ENCODE measurements around the gene CLEC14A.

Gene CLEC14A

DNA sequence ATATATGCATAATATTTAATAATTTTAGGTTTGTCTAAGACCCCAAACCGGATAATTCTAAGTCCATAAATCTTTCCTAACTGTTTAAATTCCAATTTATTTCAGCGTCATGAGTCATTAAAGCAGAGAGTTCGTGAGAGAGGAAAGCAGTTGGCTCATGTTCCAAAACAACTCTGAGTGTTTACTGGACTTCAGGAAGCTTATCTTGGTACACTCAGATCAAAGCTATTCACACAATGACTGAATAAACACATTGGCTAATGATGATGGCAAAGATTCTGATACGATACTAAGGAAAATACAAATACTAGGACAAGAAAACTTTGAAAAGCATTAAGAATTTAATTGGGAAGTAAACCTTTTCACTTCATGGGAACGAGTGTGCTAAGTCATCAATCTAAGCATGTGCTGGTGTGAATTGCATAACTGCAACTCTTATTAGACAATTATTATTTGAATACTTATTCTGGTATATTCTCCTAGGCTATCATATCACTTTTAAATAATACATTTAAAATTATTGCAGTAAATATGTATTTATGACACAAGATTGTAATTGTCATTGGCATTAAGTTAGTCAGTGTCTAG lies 34.8 kb upstream of the CLEC14A start:
- Mint-ChIP-seq H3K4me1 (no peaks in the 10 kb centered on the region), H3K36me3 (ENCODE audit: low read depth) (no peaks in the 10 kb centered on the region), H3K4me3 (no peak overlapping the region), H3K27me3 (ENCODE audit: low read depth) (peaks cover 3% of the 10 kb centered on the region), H3K9me3 (no peaks in the 10 kb centered on the region), H3K27ac (no peak overlapping the region)
- TF ChIP-seq, protein P1, sequence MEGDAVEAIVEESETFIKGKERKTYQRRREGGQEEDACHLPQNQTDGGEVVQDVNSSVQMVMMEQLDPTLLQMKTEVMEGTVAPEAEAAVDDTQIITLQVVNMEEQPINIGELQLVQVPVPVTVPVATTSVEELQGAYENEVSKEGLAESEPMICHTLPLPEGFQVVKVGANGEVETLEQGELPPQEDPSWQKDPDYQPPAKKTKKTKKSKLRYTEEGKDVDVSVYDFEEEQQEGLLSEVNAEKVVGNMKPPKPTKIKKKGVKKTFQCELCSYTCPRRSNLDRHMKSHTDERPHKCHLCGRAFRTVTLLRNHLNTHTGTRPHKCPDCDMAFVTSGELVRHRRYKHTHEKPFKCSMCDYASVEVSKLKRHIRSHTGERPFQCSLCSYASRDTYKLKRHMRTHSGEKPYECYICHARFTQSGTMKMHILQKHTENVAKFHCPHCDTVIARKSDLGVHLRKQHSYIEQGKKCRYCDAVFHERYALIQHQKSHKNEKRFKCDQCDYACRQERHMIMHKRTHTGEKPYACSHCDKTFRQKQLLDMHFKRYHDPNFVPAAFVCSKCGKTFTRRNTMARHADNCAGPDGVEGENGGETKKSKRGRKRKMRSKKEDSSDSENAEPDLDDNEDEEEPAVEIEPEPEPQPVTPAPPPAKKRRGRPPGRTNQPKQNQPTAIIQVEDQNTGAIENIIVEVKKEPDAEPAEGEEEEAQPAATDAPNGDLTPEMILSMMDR (IDR thresholded peaks at IDR 0.05; ENCODE audit: unreplicated experiment in 3 of 3), result no peak

DNA sequence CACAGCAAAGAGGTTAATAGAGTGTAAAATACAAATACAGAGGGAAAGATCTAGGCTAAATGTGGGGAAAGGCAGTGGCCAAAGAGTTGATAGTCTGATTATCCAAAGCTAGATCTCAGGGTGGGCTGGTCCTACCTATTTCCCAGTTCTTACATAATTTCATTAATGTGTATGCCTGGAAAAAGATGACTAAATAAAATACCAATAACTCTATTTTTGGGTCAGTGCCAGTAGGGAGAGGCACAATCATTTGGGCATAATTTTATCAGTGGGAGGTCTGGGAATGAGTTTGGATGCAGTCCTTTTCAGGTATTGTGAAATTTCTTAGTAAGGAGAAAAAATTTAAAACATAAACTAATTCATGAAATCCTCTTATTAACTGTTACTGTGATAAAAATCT lies 30.6 kb upstream of the CLEC14A start:
- no peaks in the 10 kb centered on the region for H3K27me3 Mint-ChIP-seq (ENCODE audit: low read depth)
- H3K36me3 Mint-ChIP-seq (ENCODE audit: low read depth), result no peaks in the 10 kb centered on the region
- H3K4me3 Mint-ChIP-seq, result no peak overlapping the region
- TF ChIP-seq, protein P1 (IDR thresholded peaks at IDR 0.05; ENCODE audit: unreplicated experiment in 3 of 3), result no peak
- no peak overlapping the region for H3K27ac Mint-ChIP-seq
- peaks cover 4% of the 10 kb centered on the region for H3K9me3 Mint-ChIP-seq
- H3K4me1 Mint-ChIP-seq, result no peaks in the 10 kb centered on the region

DNA sequence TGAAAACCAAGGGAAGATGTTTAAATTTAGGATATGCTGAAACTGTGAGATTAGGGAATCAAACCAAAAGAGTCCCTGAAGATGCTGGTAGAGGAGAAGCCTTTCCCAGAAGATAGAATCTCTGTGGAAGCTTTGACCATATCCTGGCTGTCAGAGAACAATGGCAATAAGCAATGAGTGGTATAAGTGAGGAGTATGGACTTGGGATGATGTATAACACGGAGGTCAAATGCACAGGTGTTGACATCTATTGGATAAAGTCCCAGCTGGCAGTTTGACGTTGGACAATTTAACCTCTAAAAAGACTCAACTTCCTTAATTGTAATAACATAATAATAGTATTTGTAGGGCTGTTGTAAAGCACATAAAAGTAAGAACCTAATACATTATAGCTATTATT lies 30.1 kb upstream of the CLEC14A start:
- H3K27ac Mint-ChIP-seq, result no peak overlapping the region
- H3K36me3 Mint-ChIP-seq (ENCODE audit: low read depth), result no peaks in the 10 kb centered on the region
- TF ChIP-seq, protein P1 (IDR thresholded peaks at IDR 0.05; ENCODE audit: unreplicated experiment in 3 of 3), result no peak
- no peaks in the 10 kb centered on the region for H3K4me1 Mint-ChIP-seq
- H3K4me3 Mint-ChIP-seq, result no peak overlapping the region
- H3K27me3 Mint-ChIP-seq (ENCODE audit: low read depth), result no peaks in the 10 kb centered on the region
- peaks cover 4% of the 10 kb centered on the region for H3K9me3 Mint-ChIP-seq

DNA sequence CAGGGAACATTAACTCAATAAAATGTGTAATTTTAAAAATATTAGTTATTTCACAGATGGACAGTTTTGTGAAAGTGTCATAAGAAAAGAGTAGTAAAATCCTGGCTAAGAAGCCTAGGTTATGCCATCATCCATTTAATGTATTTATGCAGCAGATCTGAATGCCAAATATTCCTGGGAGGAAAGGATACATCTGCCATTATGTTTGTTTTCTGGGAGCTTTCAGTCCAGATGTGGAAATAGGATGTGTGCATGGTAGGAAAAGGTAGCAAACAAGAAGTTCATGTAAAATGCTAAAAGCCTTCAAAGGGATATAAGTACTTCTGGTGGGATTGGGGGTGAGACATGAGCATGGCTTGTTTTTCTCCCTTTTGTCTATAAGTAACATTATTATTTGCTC lies 27.0 kb upstream of the CLEC14A start:
- H3K27ac Mint-ChIP-seq, result no peak overlapping the region

DNA sequence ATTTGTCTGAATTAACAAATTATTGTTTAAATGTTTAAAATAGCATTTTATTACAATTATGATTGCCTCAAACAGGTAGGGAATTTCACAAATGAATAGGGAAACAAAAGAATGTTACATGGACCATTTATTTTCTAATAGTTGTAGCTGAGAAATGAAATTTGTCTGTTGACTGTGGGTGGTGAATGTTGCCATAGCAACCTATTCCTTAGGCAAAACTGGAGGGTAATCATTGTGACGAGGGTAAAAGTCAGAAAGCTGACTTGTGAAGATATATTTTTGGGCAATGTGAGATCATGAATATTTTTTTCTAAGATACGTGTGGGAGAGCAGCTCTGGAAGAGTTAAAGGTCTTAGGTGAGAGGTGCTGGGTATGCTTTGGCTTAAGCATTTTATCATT lies 24.2 kb upstream of the CLEC14A start:
- Mint-ChIP-seq H3K27me3 (ENCODE audit: low read depth) (no peaks in the 10 kb centered on the region), H3K36me3 (ENCODE audit: low read depth) (no peaks in the 10 kb centered on the region), H3K4me3 (no peak overlapping the region), H3K4me1 (no peaks in the 10 kb centered on the region), H3K27ac (no peak overlapping the region), H3K9me3 (peaks cover 4% of the 10 kb centered on the region)
- TF ChIP-seq, protein P1 (IDR thresholded peaks at IDR 0.05; ENCODE audit: unreplicated experiment in 3 of 3), result no peak

More for the DNA sequence above, 27.0 kb upstream of the CLEC14A start:
- Mint-ChIP-seq H3K4me3 (no peak overlapping the region), H3K9me3 (peaks cover 4% of the 10 kb centered on the region), H3K36me3 (ENCODE audit: low read depth) (no peaks in the 10 kb centered on the region), H3K4me1 (no peaks in the 10 kb centered on the region), H3K27me3 (ENCODE audit: low read depth) (no peaks in the 10 kb centered on the region)
- TF ChIP-seq, protein P1 (IDR thresholded peaks at IDR 0.05; ENCODE audit: unreplicated experiment in 3 of 3), result no peak

DNA sequence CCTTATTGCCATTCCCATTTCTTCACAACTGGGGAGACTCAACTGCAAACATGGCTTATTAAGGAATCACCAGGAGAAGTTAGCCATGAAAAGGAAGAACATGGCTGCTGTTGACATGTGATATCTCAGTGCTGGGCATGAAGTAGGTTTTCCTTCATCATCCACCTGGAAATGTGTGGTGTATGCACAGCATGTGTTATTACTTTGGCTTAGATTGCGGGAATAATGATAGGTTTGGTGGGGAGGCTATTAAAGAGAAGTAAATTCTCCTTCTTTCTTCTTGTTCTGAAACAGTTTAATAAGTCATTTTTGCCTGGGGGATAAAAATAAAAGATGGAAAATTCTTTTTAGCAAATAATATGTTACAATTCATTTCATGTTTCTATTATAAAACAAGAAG lies 23.7 kb upstream of the CLEC14A start:
- no peaks in the 10 kb centered on the region for H3K4me1 Mint-ChIP-seq
- H3K27ac Mint-ChIP-seq, result no peak overlapping the region
- TF ChIP-seq, protein P1 (IDR thresholded peaks at IDR 0.05; ENCODE audit: unreplicated experiment in 3 of 3), result no peak
- no peaks in the 10 kb centered on the region for H3K27me3 Mint-ChIP-seq (ENCODE audit: low read depth)
- no peaks in the 10 kb centered on the region for H3K36me3 Mint-ChIP-seq (ENCODE audit: low read depth)
- H3K4me3 Mint-ChIP-seq, result no peak overlapping the region
- peaks cover 4% of the 10 kb centered on the region for H3K9me3 Mint-ChIP-seq
